NCI-H1092 (cell line): ENCODE data around the gene ARL4D.
"Not testable (repeated sequence)": the region's sequence is repeated elsewhere in the genome, so short reads cannot be mapped to it uniquely, and the experiment has no call there.

Source experiments
- DNase-seq: peaks from one replicate; lab custom pipeline; 2025; lab: John Stamatoyannopoulos, UW

ARL4D gene

DNA sequence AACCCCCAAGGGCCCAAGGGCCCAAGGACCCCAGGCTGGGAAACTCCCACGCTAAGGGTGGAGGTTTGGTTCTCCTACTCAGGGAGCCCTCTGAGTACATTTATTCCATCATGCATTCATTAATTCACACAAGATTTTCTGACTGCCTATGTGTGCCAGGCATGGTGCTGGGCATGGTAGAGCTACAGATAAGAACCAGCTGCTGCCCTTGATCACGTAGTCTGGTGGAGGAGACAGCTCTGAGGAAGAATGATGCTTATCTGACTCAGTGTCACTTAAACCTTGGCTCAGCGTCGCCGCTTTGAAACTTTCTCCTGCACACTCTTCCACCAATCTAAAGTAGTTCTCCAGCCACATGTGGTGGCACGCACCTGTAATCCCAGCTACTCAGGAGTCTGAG, 3.6 kb upstream of the ARL4D start:
- no peak for DNase-seq

DNA sequence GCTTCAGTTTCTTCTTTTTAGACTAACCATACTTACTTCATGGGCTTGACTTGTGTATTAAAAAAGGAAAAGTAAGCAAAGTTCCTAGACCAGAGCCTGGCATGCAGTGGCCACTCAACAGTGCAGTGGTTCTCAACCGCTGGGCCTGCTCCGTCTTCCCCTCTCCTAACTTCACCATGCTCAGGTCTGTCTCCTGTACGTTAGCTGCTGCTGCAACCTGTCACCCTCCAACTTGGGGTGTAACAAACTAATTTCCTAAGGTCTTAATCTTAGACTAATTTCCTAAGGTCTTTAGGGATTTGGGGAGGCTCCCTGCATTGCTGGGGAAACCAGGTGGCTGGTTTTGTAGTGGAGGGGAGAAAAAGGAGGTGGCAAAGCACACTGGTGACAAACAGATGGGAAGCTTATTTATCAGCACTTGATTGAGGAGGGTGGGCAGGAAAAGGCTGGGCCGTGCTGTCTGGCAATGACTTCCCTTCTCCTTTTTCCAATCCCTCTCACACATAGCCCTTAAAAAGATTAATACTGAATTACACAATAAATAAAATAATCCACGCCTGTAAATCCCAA, 2.2 kb upstream of the ARL4D start:
- DNase-seq: no peak

DNA sequence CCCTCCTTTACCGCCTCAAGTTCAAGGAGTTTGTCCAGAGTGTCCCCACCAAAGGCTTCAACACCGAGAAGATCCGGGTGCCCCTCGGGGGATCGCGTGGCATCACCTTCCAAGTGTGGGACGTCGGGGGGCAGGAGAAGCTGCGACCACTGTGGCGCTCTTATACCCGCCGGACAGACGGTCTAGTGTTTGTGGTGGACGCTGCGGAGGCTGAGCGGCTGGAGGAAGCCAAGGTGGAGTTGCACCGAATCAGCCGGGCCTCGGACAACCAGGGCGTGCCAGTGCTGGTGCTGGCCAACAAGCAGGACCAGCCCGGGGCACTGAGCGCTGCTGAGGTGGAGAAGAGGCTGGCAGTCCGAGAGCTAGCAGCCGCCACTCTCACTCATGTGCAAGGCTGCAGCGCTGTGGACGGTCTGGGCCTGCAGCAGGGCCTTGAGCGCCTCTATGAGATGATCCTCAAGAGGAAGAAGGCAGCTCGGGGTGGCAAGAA, 1.1 kb downstream of the ARL4D start:
- DNase-seq: no peak

DNA sequence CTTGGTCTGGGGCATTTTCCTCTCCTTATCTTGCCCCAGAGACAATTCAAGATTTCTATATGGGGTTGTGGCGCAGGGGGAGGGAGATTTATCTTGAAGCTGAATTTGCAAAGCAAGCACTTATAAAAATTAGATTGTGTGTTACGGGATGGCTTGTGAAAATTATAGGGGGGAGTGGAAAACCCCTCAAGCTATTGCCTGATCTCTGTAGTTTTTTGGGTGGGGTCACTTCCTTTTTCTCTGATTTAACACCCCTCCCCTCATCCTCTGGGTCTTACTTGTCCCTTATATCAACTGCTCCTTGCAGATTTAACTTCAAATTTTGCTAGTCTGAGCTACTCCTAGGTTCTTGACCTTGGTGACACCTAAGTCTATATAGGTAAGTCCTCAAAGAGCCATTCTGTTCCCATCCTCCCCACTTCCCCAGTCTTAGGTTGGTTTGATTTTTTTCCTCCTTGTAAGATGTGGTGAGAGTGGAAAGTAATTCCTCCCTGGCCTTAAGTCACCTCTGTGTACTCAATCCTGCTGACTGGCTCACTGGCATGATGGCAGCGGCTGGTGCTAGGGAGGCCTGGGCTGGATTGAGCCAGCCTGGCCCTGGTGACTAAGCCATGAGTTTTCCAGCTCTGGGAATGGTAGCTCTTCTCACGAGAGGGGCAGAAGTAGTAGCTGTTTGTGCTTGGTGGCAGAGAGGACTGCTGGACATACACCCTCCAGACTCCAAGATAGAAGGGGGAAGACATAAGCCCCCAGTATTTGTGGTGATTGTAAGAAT, 2.3 kb downstream of the ARL4D start:
- no peak for DNase-seq

DNA sequence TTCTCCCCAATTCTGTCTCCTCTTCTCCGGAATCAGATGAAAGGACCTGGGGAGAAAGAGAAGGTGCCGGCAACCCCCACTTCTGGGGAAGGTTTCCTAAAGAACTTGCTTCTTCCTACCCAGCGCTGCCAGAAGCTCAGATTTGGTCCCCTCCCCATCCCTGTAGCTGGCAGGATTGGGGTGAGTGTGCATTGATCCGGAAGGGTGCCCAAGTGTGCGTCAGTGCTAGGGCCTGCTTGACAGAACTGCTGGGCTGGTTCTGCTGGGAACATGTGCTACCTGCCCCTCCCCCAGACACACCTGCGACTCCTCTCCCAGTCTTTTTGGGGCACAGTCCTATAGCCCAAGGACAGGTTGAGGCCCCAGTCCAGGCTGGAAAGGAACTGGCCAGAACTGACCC, 3.3 kb downstream of the ARL4D start:
- no peak for DNase-seq

DNA sequence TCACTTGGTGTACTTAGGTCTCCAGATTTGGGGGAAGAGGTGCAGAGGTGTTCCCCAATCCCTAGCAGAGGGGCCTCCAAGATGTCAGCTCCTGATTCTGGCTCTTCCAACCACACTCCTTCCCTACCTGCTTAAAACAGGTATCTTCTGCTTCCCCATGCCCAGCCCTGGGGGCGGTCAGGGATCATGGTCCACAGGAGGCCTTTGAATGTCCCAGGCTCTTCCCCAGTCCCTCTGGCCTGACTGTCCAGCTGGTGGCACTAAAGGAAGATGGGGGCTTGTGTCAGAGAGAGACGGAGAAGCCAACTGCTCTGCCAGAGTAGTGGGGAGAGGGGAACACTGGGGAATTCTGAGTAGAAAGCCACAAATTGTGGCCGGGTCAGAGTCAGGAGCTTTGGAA, 3.8 kb downstream of the ARL4D start:
- DNase-seq: no peak

DNA sequence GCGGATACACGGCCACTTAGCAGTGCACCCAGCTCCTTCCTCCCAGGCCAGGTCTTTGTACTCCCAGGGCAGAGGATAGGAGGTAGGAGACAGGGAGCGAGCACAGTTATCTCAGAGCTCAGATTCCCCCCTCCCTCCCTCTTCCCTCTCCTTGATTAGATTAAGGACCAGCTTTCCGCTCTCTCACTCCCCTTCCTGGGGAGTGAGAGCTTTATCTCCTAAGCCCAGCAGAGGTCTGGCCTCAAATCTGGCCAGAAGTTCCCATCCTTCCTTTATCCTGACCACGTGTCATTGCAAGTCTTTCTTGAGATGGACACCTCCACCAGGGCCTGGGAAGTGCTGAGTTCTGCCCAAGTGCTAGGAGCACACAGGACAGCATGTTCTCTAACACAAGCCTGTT, 5.1 kb downstream of the ARL4D start:
- no peak for DNase-seq

DNA sequence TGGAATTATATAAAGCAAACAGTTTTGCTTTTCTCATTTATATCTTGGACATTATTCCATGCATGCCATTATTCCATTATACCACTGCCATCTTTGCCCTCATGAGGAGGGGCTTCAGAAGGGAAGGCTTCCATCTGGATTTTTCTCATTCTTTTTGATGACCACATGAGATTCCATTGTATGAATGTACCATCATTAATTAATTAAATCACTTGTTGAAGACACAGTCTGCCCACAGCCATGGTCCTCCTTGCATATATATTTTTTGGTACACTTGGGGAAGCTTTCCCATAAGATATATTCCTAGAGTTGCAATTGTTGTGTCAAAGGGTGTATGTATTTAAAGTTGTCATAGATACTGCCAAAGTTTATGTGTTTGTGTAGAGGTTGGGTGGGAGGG, 7.1 kb downstream of the ARL4D start:
- DNase-seq: no peak

DNA sequence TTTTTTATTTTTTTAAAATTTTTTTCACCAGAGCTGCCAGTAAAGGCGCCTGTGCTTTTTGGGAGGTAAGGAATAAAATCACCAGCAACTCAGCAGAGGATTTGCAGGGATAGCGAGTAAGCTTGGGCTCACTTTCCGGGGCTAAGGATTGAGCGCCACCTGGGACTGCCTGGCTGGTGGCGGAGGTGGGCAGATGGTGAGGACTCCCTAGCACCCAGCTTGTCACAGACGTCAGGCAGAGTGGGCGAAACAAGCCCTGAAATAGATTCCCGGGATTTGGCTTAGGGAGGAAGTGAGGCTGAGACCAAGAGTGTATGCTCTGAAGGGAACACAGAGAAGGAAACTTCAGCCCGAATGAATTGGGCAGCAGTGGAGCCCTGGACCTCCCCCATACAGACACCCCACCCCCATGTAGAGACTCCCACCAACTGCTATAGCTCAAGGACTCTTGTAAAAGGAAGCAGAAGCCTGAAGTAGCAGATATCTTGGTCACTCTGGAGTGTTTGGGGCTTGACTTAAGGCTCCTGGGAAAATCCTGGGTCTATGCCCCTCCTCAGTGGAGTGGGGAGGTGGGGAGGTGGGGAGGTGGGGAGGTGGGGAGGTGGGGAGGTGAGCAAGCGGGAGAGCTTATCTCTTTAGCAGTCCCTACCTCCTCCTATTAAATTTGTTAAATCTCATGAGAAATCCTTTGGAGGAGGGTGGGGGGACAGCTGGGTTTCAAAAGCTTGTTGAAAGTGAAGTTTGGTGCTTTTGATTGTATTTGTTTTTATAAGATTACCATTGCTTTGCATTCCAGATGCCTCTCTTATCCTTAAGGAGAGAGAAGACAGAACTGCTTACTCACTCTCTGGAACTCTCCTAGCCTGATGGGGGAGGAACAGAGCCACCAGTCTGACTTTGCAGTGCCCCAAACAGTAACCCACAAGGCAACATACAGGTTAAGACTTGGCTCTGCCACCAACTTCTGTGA, 8.2 kb downstream of the ARL4D start:
- DNase-seq: no peak

DNA sequence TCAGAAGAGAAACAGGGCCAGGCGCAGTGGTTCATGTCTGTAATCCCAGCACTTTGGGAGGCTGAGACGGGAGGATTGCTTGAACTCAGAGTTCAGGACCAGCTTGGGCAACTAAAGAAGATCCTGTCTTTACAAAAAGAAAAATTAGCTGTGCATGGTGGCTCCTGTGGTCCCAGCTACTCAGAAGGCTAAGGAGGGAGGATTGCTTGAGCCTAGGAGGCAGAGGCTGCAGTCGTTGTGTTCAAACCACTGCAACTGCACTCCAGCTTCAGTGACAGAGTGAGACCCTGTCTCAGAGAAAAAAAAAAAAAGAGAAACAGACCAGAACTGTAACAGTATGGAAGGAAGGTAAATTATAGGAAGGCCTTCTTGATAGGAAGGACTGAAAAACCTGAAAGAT, 10.3 kb downstream of the ARL4D start:
- DNase-seq: no peak

DNA sequence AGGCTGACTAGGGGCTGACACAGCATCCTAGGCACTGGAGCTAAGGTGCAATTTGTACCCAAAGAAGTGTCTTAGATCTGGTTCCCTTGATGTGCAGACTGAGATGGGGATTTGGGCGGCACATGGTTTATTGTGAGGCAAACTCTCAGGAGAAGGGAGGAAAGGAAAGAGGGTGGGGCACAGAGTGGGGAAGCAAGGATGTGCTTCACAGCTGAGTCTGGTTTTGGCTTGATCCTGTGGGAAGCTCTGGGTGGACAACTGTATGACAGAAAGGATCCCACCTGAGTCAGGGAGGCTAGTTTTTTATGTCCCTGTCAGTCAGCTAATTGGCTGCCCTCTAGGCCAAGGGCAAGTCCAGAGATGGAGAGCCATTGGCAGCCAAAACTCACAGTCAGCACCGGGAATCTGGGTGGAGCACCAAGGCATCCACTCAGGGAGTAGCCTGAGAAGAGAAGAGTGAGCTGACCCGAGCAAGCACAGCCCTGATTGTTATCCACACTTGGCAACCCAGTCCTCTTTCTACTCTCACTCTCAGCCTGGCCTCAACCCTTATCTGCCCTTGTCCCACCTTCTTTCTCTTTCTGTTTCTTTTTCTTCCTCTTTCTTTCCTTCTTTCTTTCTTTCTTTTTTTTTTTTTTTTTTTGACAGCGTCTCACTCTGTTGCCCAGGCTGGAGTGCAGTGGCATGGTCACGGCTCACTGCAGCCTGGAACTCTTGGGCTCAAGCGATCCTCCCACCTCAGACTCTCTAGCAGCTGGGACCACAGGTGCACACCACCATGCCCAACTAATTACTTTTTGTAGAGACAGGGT, 12.0 kb downstream of the ARL4D start:
- DNase-seq: no peak

DNA sequence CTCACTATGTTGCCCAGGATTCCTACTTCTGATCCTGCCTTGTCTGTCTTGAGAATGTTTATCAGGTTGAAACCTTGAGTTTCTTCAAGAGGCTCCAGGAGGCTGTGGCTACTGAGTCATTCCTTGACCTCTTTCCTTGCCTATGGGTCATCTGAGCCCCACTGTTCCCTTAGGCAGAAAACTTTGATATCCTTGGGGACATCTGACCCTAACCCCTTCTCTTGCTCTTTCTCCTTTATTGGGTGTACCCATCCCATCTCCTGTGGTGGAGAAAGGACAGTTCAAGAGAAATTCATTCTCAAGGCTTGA, 12.5 kb downstream of the ARL4D start:
- no peak for DNase-seq

DNA sequence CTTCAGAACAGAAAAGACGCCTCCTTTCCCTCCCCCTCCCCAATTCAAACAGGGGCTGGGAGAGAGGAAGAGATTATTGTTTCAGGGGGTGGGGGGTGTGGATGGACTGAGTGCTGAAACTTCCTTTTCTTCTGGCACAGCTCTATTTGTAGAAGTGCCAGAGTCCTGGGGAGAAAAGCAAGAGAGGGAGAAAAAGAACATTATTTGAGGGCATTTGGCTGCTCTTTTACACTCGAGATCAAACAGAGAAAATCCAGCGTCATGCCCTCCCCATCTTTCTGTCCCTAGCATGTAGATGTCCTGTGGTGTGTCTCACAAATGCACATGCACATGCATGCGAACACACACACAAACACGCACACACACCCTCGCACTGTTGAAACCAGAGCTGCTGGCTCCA, 13.0 kb downstream of the ARL4D start:
- DNase-seq: no peak

DNA sequence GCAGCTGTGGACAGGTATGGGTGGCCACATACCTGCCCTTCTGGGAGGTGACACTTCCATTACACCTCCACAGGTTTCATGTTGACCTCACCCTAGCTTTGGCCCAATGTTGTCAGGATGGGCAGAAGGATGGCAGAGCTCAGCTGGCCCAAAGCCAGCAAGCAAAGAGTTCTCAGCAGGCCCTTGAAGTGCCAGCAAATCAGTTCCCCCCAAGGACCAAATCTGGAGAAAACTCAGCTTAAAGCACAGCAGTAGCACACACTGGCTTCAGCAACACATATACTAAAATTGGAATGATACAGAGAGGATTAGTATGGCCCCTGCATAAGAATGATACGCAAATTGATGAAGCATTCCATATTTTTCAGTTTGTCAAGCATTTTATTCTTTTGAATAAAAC, 13.4 kb downstream of the ARL4D start:
- no peak for DNase-seq

DNA sequence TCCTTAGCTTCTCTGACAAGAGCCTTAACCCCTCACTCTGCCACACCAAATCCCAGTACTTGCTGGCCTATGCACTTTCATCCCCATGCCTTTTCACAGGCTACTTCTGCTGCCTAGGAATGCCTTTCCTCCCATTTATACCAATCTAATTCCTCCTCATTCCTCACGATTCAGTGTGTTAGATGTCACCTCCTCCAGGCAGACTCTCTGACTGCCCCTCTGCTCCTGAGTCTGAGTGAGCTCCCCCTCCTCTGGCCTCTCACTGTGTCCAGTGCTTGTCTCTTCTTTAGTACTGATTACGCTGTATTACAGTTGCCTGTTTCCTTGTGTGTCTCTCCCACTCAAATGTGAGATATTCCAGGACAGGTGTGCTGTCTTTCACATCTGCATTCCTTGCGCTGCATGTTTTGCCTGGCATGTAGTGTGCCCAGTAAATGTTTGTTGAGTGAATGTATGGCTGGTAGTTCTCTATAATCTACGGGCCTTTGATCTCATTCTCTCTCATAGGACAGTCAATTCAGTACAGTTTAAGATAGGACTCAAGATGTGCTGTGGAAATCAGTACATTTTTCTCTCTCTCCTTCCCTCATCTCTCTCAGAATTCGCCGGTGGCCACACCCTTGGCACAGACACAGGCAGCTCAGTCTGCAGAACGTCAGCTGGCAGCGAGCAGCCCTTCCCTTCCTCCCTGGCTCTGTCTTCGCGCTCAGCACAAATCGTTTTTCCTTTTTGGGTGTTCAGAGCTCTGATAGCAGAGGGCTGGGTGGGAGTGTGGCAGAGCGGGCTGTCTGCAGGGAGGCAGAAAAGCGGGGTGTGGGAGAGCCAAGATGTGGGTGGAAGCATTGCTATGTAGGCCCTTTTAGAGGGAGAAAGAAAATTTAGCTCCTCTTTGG, 18.5 kb downstream of the ARL4D start:
- DNase-seq: no peak

DNA sequence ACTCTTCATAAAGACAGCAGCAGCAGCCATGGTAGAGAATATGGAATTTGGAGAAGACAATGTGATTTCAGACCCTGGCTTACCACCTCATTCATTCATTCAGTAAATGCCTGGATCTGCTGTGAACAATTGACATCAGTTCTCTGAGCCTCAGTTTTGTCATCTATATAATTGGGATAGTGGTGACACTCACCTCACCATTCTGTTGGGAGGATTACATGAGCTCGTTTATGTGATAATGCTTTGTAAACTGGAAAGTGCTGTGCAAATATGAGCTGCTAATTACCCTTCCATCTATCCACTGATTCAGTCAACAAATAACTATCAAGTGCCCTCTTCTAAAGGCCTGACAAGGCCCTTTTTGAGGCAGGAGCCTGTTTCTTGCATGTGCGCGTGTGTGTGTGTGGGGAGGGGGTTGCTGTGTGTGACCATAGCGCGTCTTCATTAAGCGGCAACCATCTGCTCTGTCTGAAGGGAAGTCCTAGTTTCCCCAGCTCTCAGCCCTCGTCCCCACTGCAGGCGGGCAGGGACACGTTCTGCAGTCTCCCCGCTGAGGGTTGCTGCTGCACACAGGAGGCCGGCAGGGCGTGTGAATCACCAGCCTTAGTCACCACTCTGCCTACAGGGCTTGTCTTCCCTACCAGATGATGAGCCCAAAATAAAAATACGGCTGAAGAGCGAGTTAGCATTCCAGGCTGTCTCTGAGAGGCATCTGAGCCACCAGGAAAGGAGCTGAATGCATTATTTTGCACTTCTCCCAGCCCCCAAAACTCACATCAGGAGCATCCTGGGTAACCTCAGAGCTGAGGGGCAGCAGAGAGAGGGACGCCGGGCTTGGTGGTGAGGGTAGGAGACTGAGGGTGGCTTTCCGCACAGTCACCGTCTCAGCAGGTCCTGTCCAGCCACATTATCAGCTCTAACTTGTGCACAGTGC, 19.9 kb downstream of the ARL4D start:
- peak; percentile 48 for DNase-seq

DNA sequence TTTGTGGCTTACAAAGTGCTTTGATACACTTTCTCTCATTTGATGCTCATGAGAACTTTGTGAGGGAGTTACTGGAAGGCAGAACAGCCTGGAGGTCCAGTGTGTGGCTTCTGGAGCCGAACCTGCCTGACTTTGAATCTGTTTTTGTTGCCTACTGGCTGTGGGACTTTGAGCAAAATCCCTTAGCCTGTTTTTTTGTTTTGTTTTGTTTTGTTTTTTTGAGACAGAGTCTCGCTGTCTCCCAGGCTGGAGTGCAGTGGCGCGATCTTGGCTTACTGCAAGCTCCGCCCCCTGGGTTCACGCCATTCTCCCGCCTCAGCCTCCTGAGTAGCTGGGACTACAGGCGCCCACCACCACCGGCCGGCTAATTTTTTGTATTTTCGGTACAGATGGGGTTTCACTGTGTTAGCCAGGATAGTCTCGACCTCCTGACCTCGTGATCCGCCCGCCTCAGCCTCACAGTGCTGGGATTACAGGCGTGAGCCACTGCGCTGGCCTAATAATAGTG, 20.6 kb downstream of the ARL4D start:
- not testable (repeated sequence) for DNase-seq

DNA sequence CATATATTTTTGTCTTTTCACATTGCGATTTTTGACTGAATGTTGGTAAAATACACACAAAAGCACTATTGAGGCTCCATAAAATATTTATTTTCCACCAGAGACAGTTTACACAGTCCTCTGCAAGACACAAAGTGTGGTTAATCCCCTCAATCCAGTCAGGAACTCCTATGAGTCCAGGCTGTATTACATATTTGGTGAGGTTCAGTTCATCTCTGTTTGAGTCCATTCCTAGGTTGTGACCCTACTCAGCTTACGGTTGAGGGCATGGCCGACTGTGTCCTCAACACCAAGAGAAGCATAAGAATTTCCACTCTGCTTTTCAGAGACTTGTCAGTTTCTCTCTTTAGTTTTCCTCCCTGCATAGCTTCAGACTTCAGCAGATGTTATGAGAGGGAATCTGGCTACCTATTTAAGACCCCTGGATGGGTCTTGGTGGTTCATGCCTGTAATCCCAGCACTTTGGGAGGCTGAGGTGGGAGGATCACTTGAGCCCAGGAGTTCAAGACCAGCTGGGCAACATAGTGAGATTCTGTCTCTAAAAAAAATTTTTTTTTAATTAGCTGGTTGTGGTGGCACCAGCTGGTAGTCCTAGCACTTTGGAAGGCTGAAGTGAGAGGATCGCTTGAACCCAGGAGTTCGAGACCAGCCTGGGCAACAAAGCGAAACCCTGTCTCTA, 25.1 kb downstream of the ARL4D start:
- DNase-seq: no peak
